Metanephros (tissue), 1 donor: ENCODE results near the gene ANKRD63. TPM values are rescaled to one million over a fixed set of nuclear protein-coding genes. Genes with fewer than 3 reads are reported as not detected.

Experiments
- total RNA-seq: library from RNA; depleted of rRNA; stranded (reverse); fragments of >200 nt; gene quantifications from one replicate; pipeline ENCODE4 v1.2.3, GENCODE V29; 2014

Gene ANKRD63, protein sequence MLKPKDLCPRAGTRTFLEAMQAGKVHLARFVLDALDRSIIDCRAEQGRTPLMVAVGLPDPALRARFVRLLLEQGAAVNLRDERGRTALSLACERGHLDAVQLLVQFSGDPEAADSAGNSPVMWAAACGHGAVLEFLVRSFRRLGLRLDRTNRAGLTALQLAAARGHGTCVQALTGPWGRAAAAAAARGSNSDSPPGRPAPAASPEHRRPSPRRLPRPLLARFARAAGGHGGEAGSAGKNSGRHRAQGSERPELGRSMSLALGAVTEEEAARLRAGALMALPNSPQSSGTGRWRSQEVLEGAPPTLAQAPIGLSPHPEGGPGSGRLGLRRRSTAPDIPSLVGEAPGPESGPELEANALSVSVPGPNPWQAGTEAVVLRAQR
- total RNA-seq = 0.58 TPM

GRCh38 chr15:40282869-40283614 is at the start of gene ANKRD63:
ANKRD63 (minus strand) TSS chr15:40283064; CDS start chr15:40282586, 478 bp downstream.

GRCh38 chr15:40323239-40323952 is 40.5 kb upstream of the ANKRD63 start, which contains the start of gene INAFM2:
INAFM2 (plus strand) TSS chr15:40323692; CDS start chr15:40324056, 364 bp downstream.

GRCh38 chr15:40307421-40308211 is 24.8 kb upstream of the ANKRD63 start, which contains the start of gene PLCB2:
PLCB2 (minus strand) TSS chr15:40307935; CDS start chr15:40307672, 263 bp downstream.

DNA sequence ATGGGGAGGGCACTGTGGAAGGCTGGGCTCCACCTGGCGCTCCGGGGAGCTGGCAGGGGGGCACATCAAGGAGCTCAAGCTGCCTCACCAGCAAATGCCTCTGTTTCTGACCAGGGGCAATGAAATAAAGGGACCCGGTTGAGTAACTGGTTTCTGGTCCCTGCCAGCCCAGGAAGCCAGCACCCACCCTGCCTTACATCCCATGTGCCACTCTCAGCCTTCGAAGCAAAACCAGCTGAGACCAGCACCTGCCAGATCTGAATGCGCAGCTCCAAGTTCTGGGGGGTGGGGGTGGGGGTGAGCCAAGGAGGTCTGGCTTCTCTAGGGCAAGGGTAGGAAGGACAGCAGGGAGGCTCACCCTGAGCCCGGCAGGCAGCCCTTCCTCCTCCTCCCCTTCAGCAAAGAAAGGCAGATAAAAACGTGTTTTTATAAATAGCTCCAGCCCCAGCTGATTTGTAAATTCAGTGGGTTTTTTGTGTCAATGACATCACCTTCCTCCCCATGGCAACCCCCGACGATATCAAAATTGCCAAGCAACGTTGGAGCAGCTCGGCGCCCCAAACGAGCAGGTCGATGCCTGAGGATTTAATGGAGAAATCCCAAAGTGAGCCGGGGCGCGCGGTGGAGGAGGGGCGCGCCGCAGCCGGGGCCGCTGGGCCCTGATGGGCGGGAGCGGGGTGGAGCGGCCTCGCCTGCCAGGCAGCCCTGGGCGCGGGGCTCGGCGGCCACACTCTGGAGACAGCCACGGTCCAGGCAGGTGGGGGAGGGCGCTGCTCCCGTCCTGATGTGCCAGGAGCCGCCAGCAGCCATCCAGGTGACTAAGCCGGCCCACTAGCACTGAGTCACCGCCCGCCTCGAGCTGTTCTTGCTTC is 44.1 kb downstream of the ANKRD63 start, which contains the start of gene PAK6:
Gene PAK6 (plus strand): TSS at position 532 of the 872 bp plus-strand sequence. CDS start 25,723 bp downstream, outside the sequence.

Other genes with a start within 250 kb of the ANKRD63 start
- gene SRP14, start 243.9 kb downstream of the ANKRD63 start, total RNA-seq = 128 TPM
- gene BMF, start 174.2 kb downstream of the ANKRD63 start, total RNA-seq = 38.5 TPM
- gene BUB1B, start 122.0 kb downstream of the ANKRD63 start, total RNA-seq = 16.1 TPM
- 9.8 TPM for gene PAK6, start 44.0 kb downstream of the ANKRD63 start, total RNA-seq
- 14.3 TPM for gene PLCB2, start 24.9 kb upstream of the ANKRD63 start, total RNA-seq
- 10.1 TPM for gene INAFM2, start 40.6 kb upstream of the ANKRD63 start, total RNA-seq
- 6.3 TPM for gene CCDC9B, start 57.9 kb upstream of the ANKRD63 start, total RNA-seq
- gene PHGR1, start 68.0 kb upstream of the ANKRD63 start, total RNA-seq = not detected
- gene DISP2, start 75.2 kb upstream of the ANKRD63 start, total RNA-seq = 1.4 TPM
- gene KNSTRN, start 99.7 kb upstream of the ANKRD63 start, total RNA-seq = 19.6 TPM
- gene IVD, start 122.7 kb upstream of the ANKRD63 start, total RNA-seq = 63.8 TPM
- gene BAHD1, start 157.9 kb upstream of the ANKRD63 start, total RNA-seq = 14.0 TPM
- gene CHST14, start 187.9 kb upstream of the ANKRD63 start, total RNA-seq = 20.1 TPM